HG03060 (cell line): Measurements from ENCODE around the gene BAMBI.

Source experiments
- ATAC-seq: cut with Tn5 transposase; IDR thresholded peaks from one replicate; pipeline ENCODE4 v1.9.1; 2021; ENCODE audit warnings: low read depth, moderate number of reproducible peaks; ENCODE audit not compliant: unreplicated experiment

The BAMBI gene

DNA sequence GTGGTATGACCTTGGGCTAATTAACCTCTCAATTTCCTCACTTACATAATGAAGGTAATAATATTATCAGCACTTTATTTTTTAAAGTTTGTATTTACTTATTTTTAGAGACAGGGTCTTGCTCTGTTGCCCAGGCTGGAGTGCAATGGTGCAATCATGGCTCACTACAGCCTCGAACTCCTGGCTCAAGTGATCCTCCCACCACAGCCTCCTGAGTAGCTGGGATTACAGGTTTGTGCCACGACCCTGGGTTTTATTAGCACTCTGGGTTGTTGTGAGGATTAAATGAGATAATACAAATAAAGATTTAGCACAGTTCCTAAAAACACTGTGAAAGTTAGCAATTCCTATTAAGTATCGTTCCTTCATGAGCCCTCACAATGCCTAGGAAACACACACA, 14.7 kb downstream of the BAMBI start:
- ATAC-seq, result no peak

DNA sequence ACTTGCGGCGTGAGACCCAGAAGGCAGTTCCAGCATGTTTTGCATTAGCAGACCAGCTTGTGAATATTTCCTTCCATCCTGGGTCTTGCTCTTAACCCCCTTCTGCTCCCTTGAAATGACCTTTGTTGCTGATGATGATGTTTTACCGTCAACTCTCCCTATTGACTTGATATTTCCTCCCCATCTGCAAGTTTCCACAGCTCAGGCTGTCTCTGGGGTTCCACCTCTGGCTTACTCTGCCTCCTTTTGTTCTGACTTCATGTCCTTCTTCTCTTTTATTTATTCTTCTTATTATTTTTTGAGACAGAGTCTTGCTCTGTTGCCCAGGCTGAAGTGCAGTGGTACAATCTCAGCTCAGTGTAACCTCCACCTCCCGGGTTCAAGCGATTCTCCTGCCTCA, 17.2 kb downstream of the BAMBI start:
- ATAC-seq, result no peak

DNA sequence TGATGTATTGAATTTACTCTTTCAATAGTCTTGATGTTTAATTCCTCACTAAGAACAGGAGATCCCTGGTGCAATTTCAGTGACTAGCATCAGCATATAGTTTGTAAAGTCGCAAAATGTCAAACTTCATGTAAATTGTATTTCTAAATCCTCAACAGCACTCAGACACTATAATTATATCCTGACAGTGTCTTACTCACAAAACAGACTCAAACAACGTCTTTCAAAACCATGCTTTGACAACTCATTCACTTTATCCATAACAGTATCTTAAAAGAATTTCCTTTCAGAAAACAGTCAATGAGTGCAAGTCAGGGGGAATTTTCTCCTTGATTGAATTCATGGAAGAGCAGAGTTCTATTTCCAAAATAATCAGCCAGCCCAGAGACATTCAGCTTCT, 20.8 kb downstream of the BAMBI start:
- no peak for ATAC-seq

DNA sequence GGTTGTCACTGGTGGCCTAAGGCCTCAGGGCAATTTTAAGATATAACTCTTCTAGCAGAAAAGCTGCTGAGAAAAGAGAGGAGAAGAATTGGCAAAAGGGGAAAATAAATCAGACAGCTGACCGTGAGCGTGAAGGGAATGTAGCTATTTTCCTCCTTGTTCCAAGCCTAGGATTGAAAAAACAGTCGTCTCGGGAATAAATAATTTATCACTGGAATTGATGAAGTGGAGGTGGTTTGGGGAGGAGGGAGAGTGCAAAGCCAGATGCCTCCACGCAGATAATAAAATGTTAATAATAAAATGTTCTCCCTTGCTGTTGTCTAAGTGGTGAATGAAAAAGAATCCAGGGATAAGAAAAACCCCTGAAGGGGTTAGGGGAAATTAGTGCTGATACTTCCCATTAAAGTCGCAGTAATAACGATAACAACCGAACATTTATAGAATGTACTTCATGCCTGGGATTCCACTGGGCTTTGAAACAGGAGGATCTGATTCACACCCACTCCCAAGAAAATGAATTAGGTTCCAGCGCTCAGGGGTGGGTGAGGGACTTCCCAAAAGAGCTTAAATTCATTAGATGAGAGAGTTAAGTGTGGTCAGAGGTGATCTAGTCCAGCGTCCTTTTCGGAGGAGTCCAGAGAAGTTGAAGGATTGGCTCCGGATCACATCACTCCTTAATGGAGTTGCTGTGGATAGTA, 27.3 kb downstream of the BAMBI start:
- no peak for ATAC-seq

DNA sequence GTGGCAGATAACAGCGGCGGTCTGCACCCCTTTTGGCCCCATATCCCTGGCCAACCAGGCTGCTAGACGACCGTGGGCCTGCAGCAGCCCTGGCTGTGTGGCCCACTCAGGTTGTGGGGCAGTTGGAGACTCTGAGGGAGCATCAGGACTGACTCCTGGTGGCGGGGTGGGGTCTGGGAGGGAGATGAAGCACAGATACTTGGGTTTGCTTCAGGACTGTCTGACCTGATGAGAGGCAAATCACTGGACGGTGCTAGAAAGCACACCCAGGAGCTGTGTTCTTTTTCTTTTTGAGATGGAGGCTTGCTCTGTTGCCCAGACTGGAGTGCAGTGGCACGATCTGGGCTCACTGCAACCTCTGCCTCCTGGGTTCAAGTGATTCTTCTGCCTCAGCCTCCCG, 28.2 kb downstream of the BAMBI start:
- ATAC-seq, result no peak

DNA sequence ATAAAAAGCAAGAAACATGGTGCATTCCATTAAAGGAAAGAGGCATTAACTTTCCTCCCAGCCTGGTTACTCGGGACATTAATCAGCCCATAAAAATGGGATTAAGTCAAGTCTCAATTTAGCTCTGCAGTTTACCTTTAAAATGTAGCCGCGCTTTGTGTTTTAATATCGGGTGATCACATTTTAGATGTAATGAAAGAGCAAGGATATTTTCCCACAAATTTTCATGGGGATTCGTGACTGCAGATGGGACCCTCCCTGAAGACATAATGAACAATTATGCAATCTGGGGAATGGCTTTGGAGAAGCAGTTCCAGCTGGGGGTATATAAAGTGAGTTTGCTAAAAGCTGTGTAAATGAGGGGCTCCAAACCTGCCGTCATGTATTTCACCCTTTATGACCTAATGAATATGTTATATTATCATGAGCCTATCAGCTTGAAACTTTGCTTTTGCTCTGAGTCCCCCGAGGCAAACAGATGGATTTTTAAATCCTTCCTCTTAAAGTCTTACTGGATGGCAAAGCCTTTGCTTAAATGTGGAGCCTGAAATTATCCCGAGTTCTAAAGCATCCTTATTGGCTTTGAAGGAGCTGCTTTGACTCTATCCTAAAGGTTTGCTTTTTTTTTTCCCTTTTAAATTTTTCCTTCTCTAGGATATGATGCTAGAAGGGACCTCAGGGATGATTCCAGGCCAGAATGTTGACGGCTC, 31.8 kb downstream of the BAMBI start:
- ATAC-seq, result no peak

DNA sequence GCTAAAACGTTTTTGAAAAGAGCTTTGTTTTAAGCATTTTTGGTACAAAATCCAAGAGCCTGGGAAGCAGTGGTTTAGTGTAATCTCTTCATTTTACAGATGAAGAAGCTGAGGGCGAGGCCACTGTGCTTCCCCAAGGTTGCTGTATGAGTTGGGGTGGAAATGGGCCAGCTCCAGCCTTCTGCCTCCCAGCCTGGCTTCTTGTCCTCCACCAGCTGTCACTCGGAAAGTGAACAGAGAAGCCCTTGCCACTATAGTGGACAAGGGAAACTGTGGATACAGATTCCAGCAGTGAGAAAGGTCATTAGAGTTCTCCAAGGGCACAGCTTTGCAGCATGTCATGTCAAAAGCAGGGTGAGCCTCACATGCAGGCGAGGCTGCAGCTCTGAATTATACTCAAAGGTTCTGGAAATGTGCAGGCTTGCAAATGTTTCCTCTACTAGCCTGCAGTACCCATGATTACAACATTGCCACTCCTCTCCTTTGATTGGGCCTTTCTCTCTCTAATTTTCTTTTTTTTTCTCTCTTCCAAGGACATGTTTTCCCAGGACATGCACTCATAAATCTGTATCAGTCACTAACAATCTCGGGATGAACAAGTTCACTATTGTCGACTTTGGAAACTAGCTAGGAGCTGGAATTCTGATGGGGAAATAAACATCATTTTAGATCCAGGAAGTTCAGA, 33.0 kb downstream of the BAMBI start:
- ATAC-seq, result no peak

DNA sequence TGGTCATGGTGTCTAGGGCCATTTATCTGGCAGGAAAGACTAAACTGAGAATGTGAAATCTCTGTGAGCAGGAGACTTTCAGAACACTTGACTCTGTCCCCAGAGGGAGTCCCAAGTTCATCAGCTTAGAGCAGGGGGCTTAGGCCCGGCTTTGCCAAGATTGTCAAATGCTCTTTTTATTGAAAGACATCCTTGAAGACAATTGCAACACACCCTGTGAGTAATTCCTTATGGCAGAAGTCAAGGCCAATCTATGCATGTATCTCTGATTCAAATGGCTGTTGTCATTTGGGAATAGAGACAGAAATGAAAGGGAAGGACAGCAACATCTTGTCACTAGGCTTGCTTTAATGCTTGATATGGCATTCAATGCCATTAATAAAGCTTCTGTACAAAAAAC, 33.7 kb downstream of the BAMBI start:
- ATAC-seq, result no peak

DNA sequence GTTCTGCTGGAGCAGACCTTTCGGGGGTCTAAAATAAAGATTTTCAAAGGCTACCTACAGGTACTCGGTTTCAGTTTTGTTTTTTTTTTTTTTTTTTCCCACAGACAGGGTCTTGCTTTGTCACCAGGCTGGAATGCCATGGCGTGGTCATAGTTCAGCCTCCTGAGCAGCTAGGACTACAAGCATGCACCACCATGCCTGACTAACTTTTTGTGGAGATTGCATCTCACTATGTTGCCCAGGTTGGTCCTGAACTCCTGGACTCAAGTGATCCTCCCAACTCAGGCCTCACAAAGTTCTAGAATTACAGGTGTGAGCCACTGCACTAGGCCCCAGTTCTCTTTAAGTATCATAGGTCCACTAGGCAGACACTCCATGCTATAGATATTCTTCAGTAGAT, 34.5 kb downstream of the BAMBI start:
- no peak for ATAC-seq

DNA sequence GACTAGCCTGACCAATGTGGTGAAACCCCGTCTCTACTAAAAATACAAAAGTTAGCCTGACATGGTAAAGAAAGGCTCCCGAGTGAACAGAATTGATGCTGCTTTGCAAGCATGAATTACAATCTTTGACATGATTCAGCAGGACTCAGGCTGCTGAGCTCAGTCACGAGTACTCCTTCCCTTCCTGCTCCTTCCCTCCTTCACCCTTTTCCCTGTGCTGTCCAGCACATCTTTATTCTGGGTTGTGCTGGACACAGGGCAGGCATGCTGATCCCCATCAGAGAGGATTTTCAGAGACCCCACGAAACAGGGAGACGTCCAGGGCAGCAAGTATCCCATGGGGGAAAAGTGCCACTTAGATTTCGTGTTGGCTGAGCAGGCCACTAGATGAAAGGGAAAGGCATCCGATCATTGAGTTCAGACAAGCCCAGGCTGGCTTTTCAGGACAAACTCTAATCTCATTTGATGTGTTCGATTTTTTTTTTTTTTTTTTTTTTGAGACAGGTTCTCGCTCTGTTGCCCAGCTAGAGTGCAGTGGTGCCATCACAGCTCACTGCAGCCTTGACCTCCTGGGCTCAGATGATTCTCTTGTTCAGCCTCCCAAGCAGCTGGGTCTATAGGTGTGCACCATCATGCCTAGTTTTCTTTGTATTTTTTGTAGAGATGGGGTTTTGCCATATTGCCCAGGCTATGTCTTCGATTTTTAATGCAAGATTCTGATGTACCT, 36.5 kb downstream of the BAMBI start:
- no peak for ATAC-seq

DNA sequence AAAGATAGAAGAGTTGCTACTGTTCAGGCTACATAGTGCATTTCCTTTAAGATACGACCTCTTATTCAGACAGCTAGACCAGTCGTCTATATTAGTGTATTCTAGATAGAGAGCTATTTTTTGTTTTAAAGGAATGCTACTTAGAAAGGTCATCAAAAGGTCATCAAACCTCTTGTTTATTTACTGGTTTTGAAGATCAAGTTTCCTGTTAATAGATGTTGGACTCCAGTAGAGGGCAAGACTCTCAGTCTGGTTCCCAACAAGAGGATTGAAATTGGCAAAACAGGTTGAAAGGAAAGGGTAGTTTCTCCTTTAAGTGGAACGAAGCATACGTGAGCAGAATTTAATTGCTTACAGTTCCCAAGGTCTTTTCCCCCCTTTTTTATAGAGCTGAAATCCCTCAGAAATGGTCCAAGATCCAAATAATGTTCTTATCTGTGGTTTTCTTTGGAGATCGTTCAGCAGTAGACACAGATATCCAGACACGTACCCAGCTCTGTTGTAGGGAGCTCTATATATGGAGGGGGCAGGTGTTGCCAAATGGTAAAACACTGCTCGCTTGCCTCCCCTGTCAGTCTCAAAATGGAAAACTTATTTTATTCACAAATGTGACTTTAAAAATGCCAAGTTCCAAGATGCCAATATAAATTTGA, 37.2 kb downstream of the BAMBI start:
- ATAC-seq, result no peak

DNA sequence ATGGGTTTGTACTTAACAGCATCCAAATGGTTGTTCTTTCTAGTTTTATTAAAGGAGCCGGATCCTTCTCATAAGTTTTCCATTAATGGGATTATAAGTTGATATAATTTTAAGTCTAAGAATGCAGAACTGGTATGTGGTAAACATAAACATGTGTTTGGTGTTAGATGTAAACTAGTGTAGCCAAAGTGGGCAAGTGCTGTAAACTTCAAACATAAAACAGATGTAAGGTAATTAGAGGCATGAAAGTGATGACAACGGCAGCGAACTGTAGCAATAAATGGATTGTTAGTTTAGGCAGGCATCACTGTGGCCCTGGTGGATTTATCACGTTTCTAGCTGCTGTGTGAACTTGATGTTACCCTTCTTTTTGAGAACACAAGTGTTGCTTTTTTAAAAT, 37.9 kb downstream of the BAMBI start:
- no peak for ATAC-seq

DNA sequence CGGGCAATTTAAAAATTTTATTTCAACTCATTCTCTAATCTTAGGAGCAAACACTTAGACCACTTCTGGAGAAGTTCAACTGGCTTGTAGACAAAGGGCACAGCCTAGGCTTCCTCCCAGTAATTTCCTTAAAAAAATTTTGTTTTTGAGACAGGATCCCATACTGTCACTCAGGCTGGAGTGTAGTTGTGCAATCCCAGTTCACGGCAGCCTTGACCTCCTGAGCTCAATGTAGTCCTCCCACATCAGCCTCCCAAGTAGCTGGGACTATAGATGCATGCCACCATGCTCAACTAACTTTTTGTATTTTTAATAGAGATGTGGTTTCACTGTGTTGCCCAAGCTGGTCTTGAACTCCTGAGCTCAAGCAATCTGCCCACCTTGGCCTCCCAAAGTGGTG, 38.4 kb downstream of the BAMBI start:
- no peak for ATAC-seq

DNA sequence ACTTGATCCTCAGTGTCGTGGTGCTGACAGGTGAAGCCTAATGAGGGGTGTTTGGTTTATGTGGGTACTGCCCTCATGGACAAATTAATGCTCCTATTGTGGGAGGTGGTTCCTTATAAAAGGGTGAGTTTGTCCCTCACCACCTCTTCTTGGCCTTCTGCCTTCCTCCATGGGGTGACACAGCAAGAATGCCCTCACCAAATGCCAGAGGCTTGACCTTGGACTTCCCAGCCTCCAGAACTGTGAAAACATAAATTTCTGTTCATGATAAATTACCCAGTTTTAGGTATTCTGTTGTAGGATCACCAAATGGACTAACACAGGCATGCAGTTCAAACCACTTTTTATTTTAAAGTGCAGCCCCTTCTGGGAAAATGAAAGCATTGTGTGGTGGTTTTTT, 39.4 kb downstream of the BAMBI start:
- no peak for ATAC-seq

DNA sequence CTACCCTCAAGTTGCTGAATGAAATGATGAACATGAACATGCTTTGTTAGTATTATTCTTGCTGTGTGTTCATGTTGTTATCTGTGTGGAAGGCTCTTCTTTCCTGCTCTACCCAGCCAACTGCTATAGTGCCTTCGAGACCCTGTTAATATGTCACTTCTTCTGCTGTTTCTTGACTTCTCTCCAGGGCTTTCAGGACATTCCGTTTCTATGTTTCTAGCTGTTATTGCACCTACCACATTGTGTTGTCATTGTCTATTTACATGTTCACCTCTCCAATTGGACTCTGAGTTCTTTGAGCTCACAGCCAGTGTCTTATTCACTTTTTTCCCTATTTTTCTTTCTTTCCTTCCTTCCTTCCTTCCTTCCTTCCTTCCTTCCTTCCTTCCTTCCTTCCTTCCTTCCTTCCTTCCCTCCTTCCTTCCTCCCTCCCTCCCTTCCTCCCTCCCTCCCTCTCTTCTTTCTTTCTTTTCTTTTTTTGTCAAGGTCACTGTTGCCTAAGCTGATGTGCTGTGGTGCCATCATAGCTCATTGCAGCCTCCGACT, 40.4 kb downstream of the BAMBI start:
- no peak for ATAC-seq

DNA sequence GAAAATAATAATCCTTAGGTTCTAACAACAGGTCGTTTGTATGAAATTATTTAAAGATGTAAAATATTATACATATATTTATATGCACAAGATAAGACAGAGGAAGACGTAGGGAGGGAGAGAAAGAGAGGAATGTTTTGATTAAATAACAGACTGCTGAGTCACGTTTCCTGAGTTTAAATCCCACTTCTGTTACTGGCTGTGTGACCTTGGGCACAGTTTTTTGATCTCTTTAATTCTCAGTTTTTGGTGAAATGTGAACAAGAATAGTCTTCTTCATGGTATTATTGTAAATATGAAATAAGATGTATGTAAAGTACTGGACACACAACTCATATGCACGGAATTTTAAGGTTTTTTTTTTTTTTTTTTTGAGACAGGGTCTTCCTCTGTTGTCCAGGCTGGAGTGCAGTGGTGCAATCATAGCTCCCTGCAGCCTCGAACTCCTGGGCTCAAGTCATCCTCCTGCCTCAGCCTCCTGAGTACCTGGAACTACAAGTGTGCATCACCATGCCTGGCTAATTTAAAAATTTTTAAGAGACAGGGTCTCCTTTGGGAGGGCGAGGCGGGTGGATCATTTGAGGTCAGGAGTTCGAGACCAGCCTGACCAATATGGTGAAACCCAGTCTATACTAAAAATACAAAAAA, 42.6 kb downstream of the BAMBI start:
- no peak for ATAC-seq

DNA sequence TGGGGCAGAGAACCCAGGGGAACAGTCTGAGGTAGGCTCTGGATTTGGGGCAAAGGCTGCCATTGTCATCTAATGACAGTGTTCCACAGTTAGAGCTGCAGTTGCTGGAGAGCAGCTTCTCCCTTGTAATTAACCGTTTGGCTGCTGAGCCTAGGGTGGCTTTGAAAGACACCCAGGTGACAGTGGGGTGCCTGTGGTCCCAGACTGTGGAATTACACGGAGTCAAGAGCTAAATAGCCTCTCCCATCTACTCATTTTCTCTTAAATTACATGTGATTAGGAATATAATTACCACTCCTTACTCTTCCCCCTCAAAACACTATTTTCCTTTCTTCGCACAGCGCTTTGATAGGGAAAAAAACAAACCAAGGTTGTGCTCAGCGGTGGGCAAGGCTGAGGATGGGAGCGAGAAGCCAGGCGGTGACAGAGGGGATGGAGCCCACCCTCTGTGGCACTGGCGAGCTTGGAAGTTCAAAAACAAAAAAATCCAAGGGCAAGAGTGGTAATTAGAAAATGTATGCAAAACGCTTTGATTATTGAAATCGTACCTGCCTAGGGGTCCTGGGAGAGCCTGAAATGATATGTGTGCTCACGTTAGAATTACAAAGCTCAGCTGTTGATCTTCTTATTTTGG, 44.1 kb downstream of the BAMBI start:
- no peak for ATAC-seq

DNA sequence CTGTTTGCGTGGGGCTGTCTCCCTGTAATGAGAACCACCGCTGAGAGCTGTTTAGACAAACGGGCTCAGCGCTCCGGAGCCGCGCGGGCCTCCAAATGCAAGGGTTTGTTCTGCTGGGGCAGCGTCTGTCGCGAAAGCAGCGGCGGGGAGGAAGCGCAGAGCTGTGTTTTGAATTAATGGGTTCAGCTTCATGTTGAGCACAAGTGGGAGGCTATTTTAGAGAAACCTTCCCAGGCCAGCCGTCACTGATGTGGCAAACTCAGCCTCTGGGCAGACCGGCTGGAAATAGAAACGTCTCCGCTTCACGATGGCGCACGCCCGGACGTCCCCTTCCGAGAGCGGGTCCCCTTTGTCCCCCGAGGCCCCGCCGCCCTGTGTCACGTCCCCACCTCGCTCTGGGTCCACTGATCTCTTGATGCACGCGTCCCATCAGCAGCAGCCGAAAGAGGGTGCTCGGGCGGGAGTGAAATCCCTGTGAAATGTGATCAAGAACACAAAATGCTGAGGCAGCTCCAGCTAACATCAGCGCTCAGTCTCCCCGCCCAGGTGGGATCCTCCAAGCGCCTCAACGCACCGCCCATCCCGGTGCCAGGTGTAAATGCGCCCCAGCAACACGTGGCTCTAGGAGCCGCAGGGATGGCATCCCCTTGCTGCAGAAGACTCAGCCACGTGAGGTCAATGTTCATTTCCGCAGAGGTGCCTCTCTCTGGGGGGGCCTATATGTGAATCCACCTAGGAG, 44.9 kb downstream of the BAMBI start:
- no peak for ATAC-seq

DNA sequence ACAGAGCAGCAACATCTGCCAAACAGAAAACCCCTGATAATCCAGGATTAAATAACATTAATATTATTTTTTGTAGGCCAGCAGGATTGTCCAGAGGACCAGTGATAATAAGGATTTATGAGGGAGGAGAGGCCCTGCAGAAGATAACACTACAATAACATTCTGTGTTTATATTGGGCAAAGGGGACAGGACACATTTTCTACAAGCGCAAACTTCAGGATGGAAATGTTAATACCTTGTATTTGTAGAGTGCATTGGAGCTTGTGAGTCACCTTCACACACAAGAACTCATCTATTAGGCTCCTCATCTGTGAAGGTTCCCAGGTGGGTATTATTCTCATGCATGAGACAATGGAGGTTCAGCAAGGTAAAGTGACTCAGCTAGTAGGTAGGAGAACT, 51.0 kb downstream of the BAMBI start:
- ATAC-seq, result no peak
